ENCODE data around the gene ADORA1. TPM values are rescaled to one million over a fixed set of nuclear protein-coding genes. Genes with fewer than 3 reads are reported as not detected.

ADORA1 gene
- total RNA-seq, 4 donors from 2014 or later, result 0.94 to 25.6 (median 6.8) TPM

DNA sequence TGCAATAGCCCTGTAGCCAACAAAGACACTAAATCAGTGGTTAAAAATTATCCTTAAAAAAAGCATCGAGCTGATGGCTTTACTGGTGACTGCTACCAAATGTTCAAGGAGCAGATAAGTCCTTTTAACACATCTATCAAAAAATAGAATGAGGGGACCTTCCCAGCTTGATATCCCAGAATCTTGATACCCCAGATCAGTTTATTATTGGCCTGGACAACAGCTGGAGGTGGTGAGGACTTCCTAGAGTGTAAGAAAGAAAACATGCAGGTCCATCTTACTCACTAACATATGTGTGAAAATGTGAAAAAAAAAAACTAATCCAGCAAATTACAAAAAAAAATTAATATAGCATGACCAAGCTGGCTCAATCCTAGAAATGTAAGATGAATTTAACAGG is 80.7 kb downstream of the ADORA1 start:
- H3K36me3 ChIP-seq, result no peaks in the 10 kb centered on the region
- no peak for DNase-seq
- H3K27me3 ChIP-seq, result no peaks in the 10 kb centered on the region
- H3K4me1 ChIP-seq, result no peaks in the 10 kb centered on the region
- H3K27ac ChIP-seq, result no peak overlapping the region
- intact Hi-C loops (cut with DNase I), result no loop called here
- H3K4me3 ChIP-seq (replicated peaks in 1 of 3), result no peak overlapping the region
- no peaks in the 10 kb centered on the region for H3K9me3 ChIP-seq
- TF ChIP-seq, protein P1, sequence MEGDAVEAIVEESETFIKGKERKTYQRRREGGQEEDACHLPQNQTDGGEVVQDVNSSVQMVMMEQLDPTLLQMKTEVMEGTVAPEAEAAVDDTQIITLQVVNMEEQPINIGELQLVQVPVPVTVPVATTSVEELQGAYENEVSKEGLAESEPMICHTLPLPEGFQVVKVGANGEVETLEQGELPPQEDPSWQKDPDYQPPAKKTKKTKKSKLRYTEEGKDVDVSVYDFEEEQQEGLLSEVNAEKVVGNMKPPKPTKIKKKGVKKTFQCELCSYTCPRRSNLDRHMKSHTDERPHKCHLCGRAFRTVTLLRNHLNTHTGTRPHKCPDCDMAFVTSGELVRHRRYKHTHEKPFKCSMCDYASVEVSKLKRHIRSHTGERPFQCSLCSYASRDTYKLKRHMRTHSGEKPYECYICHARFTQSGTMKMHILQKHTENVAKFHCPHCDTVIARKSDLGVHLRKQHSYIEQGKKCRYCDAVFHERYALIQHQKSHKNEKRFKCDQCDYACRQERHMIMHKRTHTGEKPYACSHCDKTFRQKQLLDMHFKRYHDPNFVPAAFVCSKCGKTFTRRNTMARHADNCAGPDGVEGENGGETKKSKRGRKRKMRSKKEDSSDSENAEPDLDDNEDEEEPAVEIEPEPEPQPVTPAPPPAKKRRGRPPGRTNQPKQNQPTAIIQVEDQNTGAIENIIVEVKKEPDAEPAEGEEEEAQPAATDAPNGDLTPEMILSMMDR (IDR thresholded peaks at IDR 0.05), result no peak
- TF ChIP-seq POLR2A (IDR thresholded peaks at IDR 0.05), result no peak
- WGBS, 2 donors, result 86 to 93% methylated on average over 1 of the region's 1 CpG

DNA sequence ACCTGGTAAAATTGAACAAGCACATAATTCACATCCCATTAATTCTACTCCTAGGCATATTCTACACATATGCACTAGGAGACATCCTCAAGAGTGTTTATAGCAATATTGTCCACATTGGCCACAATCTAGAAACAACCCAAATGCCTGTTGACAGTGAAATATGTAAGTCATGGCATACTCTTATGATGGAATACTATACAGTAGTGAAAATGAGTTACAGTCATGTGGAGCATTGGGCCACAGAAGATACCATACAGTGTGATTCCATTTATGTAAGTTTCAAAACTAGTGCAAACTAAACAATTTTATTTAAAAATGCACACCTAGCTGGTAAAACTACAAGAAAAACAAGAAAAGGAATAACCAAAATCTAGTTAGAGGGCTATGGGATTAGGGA is 82.8 kb downstream of the ADORA1 start:
- Histone ChIP-seq H3K9me3 (no peaks in the 10 kb centered on the region), H3K4me3 (replicated peaks in 1 of 3) (no peak overlapping the region), H3K4me1 (no peaks in the 10 kb centered on the region), H3K27ac (no peak overlapping the region), H3K36me3 (no peaks in the 10 kb centered on the region), H3K27me3 (no peaks in the 10 kb centered on the region)
- intact Hi-C loops (cut with DNase I), result no loop called here
- DNase-seq, result no peak
- TF ChIP-seq POLR2A (IDR thresholded peaks at IDR 0.05), result no peak
- TF ChIP-seq, protein P1 (IDR thresholded peaks at IDR 0.05), result no peak

DNA sequence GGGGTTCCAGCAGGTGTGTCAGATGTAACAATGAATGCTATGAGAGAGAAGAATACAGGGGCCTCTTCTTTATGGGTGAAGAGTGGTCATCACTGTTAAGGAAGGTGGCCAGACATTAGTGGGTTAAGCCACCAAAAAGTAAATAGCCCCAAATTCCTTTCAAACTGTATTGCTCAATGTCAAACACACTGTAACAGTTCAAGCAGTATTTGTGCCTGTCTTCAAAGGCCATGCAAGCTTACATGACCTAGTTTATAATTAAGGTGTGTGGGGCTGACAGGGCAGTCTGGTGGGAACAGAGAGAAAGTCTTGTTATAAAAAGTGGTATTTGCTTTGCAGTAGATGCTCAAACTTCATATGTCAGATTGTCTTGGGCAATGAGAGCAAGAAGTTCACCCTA is 83.5 kb downstream of the ADORA1 start:
- Histone ChIP-seq H3K4me3 (replicated peaks in 1 of 3) (no peak overlapping the region), H3K9me3 (no peaks in the 10 kb centered on the region), H3K27ac (no peak overlapping the region), H3K27me3 (no peaks in the 10 kb centered on the region), H3K36me3 (no peaks in the 10 kb centered on the region), H3K4me1 (no peaks in the 10 kb centered on the region)
- intact Hi-C loops (cut with DNase I), result no loop called here
- TF ChIP-seq POLR2A (IDR thresholded peaks at IDR 0.05), result no peak
- TF ChIP-seq, protein P1 (IDR thresholded peaks at IDR 0.05), result no peak
- no peak for DNase-seq

DNA sequence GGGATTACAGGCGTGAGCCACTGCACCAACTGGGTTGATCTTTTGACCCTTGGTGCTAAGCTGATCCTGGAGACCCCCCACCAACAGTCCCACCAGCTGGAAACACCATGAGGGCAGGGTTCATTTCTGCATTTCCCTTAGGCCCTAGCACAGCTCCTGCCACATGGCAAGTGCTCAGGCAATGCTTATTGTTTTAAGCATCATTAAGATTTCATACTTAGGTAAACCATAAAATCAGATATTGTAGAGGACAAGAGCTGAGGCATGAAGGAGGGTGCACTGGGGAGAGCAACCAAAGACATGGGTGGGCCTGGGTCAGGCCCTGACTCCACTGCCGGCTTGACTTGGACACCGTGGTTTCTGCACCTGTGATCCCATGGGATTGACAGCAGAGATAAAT is 84.3 kb downstream of the ADORA1 start:
- Histone ChIP-seq H3K36me3 (no peaks in the 10 kb centered on the region), H3K4me1 (no peaks in the 10 kb centered on the region), H3K9me3 (no peaks in the 10 kb centered on the region), H3K27ac (no peak overlapping the region), H3K4me3 (replicated peaks in 1 of 3) (no peak overlapping the region), H3K27me3 (no peaks in the 10 kb centered on the region)
- DNase-seq, result no peak
- TF ChIP-seq, protein P1 (IDR thresholded peaks at IDR 0.05), result no peak
- no peak for TF ChIP-seq POLR2A (IDR thresholded peaks at IDR 0.05)
- intact Hi-C loops (cut with DNase I), result no loop called here
- 91 to 92% methylated on average over 3 of the region's 3 CpGs for WGBS, 2 donors

DNA sequence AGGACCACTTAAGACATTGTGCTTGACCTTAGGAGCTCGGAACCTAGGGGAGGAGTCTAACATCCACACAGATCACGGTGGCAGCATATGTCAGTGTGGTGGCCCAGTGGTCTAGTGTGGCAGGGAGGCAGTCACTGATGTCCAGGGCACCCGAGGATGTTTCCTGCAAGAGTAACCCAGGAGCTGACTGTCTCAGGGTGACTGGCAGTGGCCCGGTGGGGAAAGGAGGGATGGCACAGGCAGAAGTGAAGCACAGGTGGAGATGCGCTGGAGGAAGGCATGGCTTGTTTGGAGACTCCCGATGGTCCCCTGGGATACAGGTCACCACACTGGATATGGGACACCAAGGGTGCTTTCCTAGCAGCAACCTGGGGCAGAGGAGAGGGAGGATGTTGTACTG is 85.6 kb downstream of the ADORA1 start:
- intact Hi-C loops (cut with DNase I), result no loop called here
- Histone ChIP-seq H3K27ac (no peak overlapping the region), H3K9me3 (no peaks in the 10 kb centered on the region), H3K27me3 (no peaks in the 10 kb centered on the region), H3K36me3 (no peaks in the 10 kb centered on the region), H3K4me1 (no peaks in the 10 kb centered on the region), H3K4me3 (replicated peaks in 1 of 3) (no peak overlapping the region)
- WGBS, 2 donors, result 77 to 85% methylated on average over 6 of the region's 6 CpGs
- no peak for DNase-seq
- TF ChIP-seq, protein P1 (IDR thresholded peaks at IDR 0.05), result no peak
- no peak for TF ChIP-seq POLR2A (IDR thresholded peaks at IDR 0.05)

Data from thyroid gland (tissue), 4 donors.